Measurements from ENCODE around the gene PRKCE. TPM values are rescaled to one million over a fixed set of nuclear protein-coding genes. Genes with fewer than 3 reads are reported as not detected.

The PRKCE gene
- total RNA-seq, 2 experiments from 2014 or later: 17.0 to 42.1 TPM

DNA sequence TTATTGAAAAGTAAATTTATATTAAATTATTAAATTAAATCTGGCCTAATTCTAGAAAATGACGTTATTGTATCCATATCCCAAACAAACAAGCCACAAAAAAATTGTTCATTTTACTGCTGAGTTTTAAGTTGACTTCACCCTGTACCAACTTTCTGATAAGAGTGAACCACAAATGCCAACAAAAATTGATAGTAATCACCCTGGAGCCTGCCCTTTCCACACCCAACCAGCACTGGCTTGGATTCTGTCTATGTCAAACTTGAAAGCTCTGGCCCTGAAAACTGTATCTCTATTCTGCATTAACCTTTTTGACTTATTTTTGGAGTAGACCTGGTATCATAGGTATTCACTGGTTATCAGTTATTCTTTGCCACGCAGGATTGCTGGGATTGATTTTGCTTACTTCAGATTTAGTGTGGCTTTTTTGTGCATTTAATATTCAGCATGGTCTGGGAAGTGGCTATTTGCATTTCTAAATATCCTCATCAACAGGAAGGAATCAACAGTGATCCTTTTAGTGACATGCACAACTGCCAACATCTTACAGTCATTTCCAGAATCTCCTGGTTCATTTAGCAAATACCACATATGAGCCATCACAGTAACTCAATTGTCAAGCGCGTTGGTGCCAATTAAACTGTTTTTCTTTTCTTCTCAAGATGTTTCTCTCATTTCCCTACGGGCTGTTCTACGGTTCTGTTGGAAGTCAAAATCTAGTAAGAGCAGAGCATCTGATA lies 29.0 kb upstream of the PRKCE start:
- no TSS peak for BruUV-seq (replicated peaks)

DNA sequence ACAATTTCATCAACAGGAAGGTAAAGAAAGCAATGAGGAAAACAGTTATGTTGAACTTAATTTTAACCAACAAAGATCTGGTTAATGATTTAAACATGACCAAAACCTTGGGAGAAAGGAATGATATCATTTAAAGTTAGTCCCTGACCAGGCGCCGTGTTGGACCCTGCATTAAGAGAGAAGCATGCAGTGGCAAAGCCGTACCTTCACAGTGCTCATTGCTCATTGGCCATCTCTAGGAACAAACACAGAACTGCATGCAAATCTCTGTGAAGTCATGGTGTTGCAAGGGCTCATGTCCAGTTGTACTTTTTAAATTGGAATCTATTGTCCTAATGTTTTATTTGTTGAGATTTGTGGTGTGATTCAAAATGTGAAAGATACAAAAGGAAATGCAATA lies 28.4 kb upstream of the PRKCE start:
- no peak overlapping the region for H3K27ac ChIP-seq (ENCODE audit: low read depth, low read length, poor library complexity, severe bottlenecking)
- intact Hi-C loops (cut with micrococcal nuclease; ENCODE audit: unreplicated experiment): no loop called here
- H3K9me3 ChIP-seq (ENCODE audit: low read length): 0 out of 2 replicates have a peak, but pooled peaks cover 6% of the 10 kb centered on the region
- no peaks in the 10 kb centered on the region for H3K4me1 ChIP-seq (ENCODE audit: insufficient read depth, low read length, poor library complexity, severe bottlenecking)
- POLR2A ChIA-PET: no interaction called here
- no peaks in the 10 kb centered on the region for H3K9me2 ChIP-seq (ENCODE audit: insufficient read depth, low read length)
- no peaks in the 10 kb centered on the region for H3K79me2 ChIP-seq (ENCODE audit: insufficient read depth, low read depth, low read length)
- CTCF ChIA-PET (ENCODE audit: unreplicated experiment): no interaction called here
- BruUV-seq (replicated peaks): no TSS peak
- no peak overlapping the region for H2AFZ ChIP-seq (ENCODE audit: low read length)
- no peaks in the 10 kb centered on the region for H4K20me1 ChIP-seq (ENCODE audit: insufficient read depth, low read length)
- no peak overlapping the region for H3K4me3 ChIP-seq (ENCODE audit: low read depth, low read length, poor library complexity, severe bottlenecking)
- DNase-seq (ENCODE audit: low spot score): no peak
- no peak for TF ChIP-seq EZH2phosphoT487 (IDR thresholded peaks at IDR 0.05; ENCODE audit: borderline replicate concordance, low read depth, low read length)
- TF ChIP-seq, protein P1, sequence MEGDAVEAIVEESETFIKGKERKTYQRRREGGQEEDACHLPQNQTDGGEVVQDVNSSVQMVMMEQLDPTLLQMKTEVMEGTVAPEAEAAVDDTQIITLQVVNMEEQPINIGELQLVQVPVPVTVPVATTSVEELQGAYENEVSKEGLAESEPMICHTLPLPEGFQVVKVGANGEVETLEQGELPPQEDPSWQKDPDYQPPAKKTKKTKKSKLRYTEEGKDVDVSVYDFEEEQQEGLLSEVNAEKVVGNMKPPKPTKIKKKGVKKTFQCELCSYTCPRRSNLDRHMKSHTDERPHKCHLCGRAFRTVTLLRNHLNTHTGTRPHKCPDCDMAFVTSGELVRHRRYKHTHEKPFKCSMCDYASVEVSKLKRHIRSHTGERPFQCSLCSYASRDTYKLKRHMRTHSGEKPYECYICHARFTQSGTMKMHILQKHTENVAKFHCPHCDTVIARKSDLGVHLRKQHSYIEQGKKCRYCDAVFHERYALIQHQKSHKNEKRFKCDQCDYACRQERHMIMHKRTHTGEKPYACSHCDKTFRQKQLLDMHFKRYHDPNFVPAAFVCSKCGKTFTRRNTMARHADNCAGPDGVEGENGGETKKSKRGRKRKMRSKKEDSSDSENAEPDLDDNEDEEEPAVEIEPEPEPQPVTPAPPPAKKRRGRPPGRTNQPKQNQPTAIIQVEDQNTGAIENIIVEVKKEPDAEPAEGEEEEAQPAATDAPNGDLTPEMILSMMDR (conservative IDR thresholded peaks at IDR 0.05; ENCODE audit: low read length): no peak
- no peak overlapping the region for H3K4me2 ChIP-seq (ENCODE audit: low read length)
- H3K36me3 ChIP-seq (ENCODE audit: insufficient read depth, low read length): no peaks in the 10 kb centered on the region

More for the DNA sequence above, 29.0 kb upstream of the PRKCE start:
- no peak for DNase-seq (ENCODE audit: low spot score)
- Histone ChIP-seq H4K20me1 (ENCODE audit: insufficient read depth, low read length) (no peaks in the 10 kb centered on the region), H3K4me3 (ENCODE audit: low read depth, low read length, poor library complexity, severe bottlenecking) (no peak overlapping the region), H3K27ac (ENCODE audit: low read depth, low read length, poor library complexity, severe bottlenecking) (no peak overlapping the region), H3K9me3 (ENCODE audit: low read length) (0 out of 2 replicates have a peak, but pooled peaks cover 6% of the 10 kb centered on the region), H3K4me2 (ENCODE audit: low read length) (no peak overlapping the region), H3K9me2 (ENCODE audit: insufficient read depth, low read length) (no peaks in the 10 kb centered on the region), H3K79me2 (ENCODE audit: insufficient read depth, low read depth, low read length) (no peaks in the 10 kb centered on the region), H3K36me3 (ENCODE audit: insufficient read depth, low read length) (no peaks in the 10 kb centered on the region), H3K4me1 (ENCODE audit: insufficient read depth, low read length, poor library complexity, severe bottlenecking) (no peaks in the 10 kb centered on the region), H2AFZ (ENCODE audit: low read length) (no peak overlapping the region)
- TF ChIP-seq EZH2phosphoT487 (IDR thresholded peaks at IDR 0.05; ENCODE audit: borderline replicate concordance, low read depth, low read length): no peak
- TF ChIP-seq, protein P1 (conservative IDR thresholded peaks at IDR 0.05; ENCODE audit: low read length): no peak
- ChIA-PET CTCF (ENCODE audit: unreplicated experiment) (no interaction called here), POLR2A (no interaction called here)
- intact Hi-C loops (cut with micrococcal nuclease; ENCODE audit: unreplicated experiment): no loop called here

DNA sequence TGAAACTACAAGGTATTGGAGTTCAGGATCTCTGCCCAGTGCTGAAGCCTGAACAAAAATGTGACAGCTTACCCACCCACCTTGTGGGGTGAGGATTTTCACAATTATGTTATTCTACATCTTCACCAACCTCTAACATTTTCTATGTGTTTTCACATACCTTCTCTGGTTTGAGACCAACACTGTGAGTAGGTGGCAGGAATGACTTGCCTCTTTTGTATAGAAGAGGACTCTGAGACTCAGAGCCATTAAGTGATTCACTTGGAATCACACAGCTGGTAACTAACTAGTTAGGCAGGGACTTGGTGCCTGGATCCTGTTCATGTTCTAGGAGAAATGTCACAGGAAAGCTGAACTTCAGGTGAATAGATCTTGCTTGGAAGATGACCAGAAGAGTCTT lies 25.7 kb upstream of the PRKCE start:
- H3K4me3 ChIP-seq (ENCODE audit: low read depth, low read length, poor library complexity, severe bottlenecking): no peak overlapping the region
- no TSS peak for BruUV-seq (replicated peaks)
- H3K79me2 ChIP-seq (ENCODE audit: insufficient read depth, low read depth, low read length): no peaks in the 10 kb centered on the region
- H3K36me3 ChIP-seq (ENCODE audit: insufficient read depth, low read length): no peaks in the 10 kb centered on the region
- ChIA-PET CTCF (ENCODE audit: unreplicated experiment) (no interaction called here), POLR2A (interaction anchor here (0.6 kb wide), 1 partner anchor 15 kb away, joined by 3 read pairs; the partner anchor contains the start of gene SRBD1)
- H3K9me3 ChIP-seq (ENCODE audit: low read length): 0 out of 2 replicates have a peak, but pooled peaks cover 6% of the 10 kb centered on the region
- H3K4me1 ChIP-seq (ENCODE audit: insufficient read depth, low read length, poor library complexity, severe bottlenecking): no peaks in the 10 kb centered on the region
- H3K27ac ChIP-seq (ENCODE audit: low read depth, low read length, poor library complexity, severe bottlenecking): no peak overlapping the region
- intact Hi-C loops (cut with micrococcal nuclease; ENCODE audit: unreplicated experiment): no loop called here
- H3K4me2 ChIP-seq (ENCODE audit: low read length): no peak overlapping the region
- no peak for TF ChIP-seq EZH2phosphoT487 (IDR thresholded peaks at IDR 0.05; ENCODE audit: borderline replicate concordance, low read depth, low read length)
- TF ChIP-seq, protein P1 (conservative IDR thresholded peaks at IDR 0.05; ENCODE audit: low read length): no peak
- H4K20me1 ChIP-seq (ENCODE audit: insufficient read depth, low read length): no peaks in the 10 kb centered on the region
- H2AFZ ChIP-seq (ENCODE audit: low read length): no peak overlapping the region
- no peaks in the 10 kb centered on the region for H3K9me2 ChIP-seq (ENCODE audit: insufficient read depth, low read length)
- no peak for DNase-seq (ENCODE audit: low spot score)

All from OCI-LY7 (cell line).